Measurements from ENCODE around the gene SPPL2C.

The SPPL2C gene

GRCh38 chr17:45844695-45845375 is at the start of gene SPPL2C:
Gene SPPL2C, plus strand, starts transcription at chr17:45844881. Its CDS starts 26 bp downstream, at chr17:45844907.
- DNase-seq (ENCODE audit: extremely low read depth in 1 of 2, low read depth in 1 of 2), result no peak

GRCh38 chr17:45800816-45801215 is 43.9 kb upstream of the SPPL2C start:
- no peak for DNase-seq (ENCODE audit: extremely low read depth in 1 of 2, low read depth in 1 of 2)

- DNase-seq (ENCODE audit: extremely low read depth in 1 of 2, low read depth in 1 of 2), result no peak
Observed at GRCh38 chr17:45801421-45801820, 43.3 kb upstream of the SPPL2C start.

GRCh38 chr17:45808845-45809244 is 35.8 kb upstream of the SPPL2C start:
- DNase-seq (ENCODE audit: extremely low read depth in 1 of 2, low read depth in 1 of 2), result no peak

GRCh38 chr17:45809499-45809898 is 35.2 kb upstream of the SPPL2C start:
- no peak for DNase-seq (ENCODE audit: extremely low read depth in 1 of 2, low read depth in 1 of 2)

GRCh38 chr17:45812102-45812501 is 32.6 kb upstream of the SPPL2C start:
- no peak for DNase-seq (ENCODE audit: extremely low read depth in 1 of 2, low read depth in 1 of 2)

GRCh38 chr17:45813048-45813725 is 31.5 kb upstream of the SPPL2C start:
- no peak for DNase-seq (ENCODE audit: extremely low read depth in 1 of 2, low read depth in 1 of 2)

GRCh38 chr17:45814622-45815606 is 29.8 kb upstream of the SPPL2C start:
- no peak for DNase-seq (ENCODE audit: extremely low read depth in 1 of 2, low read depth in 1 of 2)

GRCh38 chr17:45815752-45816151 is 28.9 kb upstream of the SPPL2C start:
- DNase-seq (ENCODE audit: extremely low read depth in 1 of 2, low read depth in 1 of 2), result no peak

GRCh38 chr17:45818041-45818440 is 26.6 kb upstream of the SPPL2C start:
- no peak for DNase-seq (ENCODE audit: extremely low read depth in 1 of 2, low read depth in 1 of 2)

- no peak for DNase-seq (ENCODE audit: extremely low read depth in 1 of 2, low read depth in 1 of 2)
Observed at GRCh38 chr17:45818699-45819098, 26.0 kb upstream of the SPPL2C start.

- DNase-seq (ENCODE audit: extremely low read depth in 1 of 2, low read depth in 1 of 2), result no peak
Observed at GRCh38 chr17:45819632-45820031, 25.0 kb upstream of the SPPL2C start.

- no peak for DNase-seq (ENCODE audit: extremely low read depth in 1 of 2, low read depth in 1 of 2)
Observed at GRCh38 chr17:45820052-45820780, 24.5 kb upstream of the SPPL2C start.

GRCh38 chr17:45821147-45821546 is 23.5 kb upstream of the SPPL2C start:
- DNase-seq (ENCODE audit: extremely low read depth in 1 of 2, low read depth in 1 of 2), result no peak

- DNase-seq (ENCODE audit: extremely low read depth in 1 of 2, low read depth in 1 of 2), result no peak
Observed at GRCh38 chr17:45823598-45823997, 21.1 kb upstream of the SPPL2C start.

GRCh38 chr17:45824475-45824874 is 20.2 kb upstream of the SPPL2C start:
- no peak for DNase-seq (ENCODE audit: extremely low read depth in 1 of 2, low read depth in 1 of 2)

- DNase-seq (ENCODE audit: extremely low read depth in 1 of 2, low read depth in 1 of 2), result no peak
Observed at GRCh38 chr17:45824901-45825492, 19.7 kb upstream of the SPPL2C start.

GRCh38 chr17:45825792-45826191 is 18.9 kb upstream of the SPPL2C start:
- no peak for DNase-seq (ENCODE audit: extremely low read depth in 1 of 2, low read depth in 1 of 2)

GRCh38 chr17:45826919-45827588 is 17.6 kb upstream of the SPPL2C start:
- DNase-seq (ENCODE audit: extremely low read depth in 1 of 2, low read depth in 1 of 2), result no peak

GRCh38 chr17:45828171-45828570 is 16.5 kb upstream of the SPPL2C start:
- no peak for DNase-seq (ENCODE audit: extremely low read depth in 1 of 2, low read depth in 1 of 2)
